CD8-positive, alpha-beta memory T cell (primary cell): Measurements from ENCODE around the gene TPD52L2. TPM values are rescaled to one million over a fixed set of nuclear protein-coding genes. Genes with fewer than 3 reads are reported as not detected.

Experiments
- CTCF ChIA-PET: fragments of 350-600 bp; sonication (Branson Sonifier 250); formaldehyde crosslinking; loops from one replicate; lab custom pipeline; 2021; ENCODE audit warnings: antibody characterized with exemption; lab: Charles Lee
- POLR2A ChIA-PET: fragments of 350-600 bp; sonication (Branson Sonifier 250); formaldehyde crosslinking; loops from one replicate; lab custom pipeline; 2021; ENCODE audit warnings: antibody characterized with exemption; lab: Charles Lee
- DNase-seq, 5 donors: peaks; one replicate each; pipeline versions ENCODE4 v3.0.0 to v3.0.0-alpha.2; 2020 to 2022; ENCODE audit warnings: mixed read lengths in 1 of 5
- H3K27ac ChIP-seq: one replicate; pipeline ENCODE4 v1.7.0; 2013; ENCODE audit warnings: low read depth, mild to moderate bottlenecking, low read length, moderate library complexity
- H3K27me3 ChIP-seq: 2 replicates; pipeline ENCODE4 v1.7.0; 2013; ENCODE audit warnings: low read length, mild to moderate bottlenecking; ENCODE audit not compliant: insufficient read depth, poor library complexity, severe bottlenecking
- H3K36me3 ChIP-seq: 2 replicates; pipeline ENCODE4 v1.7.0; 2013; ENCODE audit warnings: mild to moderate bottlenecking, low read length, moderate library complexity; ENCODE audit not compliant: insufficient read depth
- H3K4me1 ChIP-seq: 2 replicates; pipeline ENCODE4 v1.7.0; 2013; ENCODE audit warnings: mild to moderate bottlenecking, low read length, moderate library complexity; ENCODE audit not compliant: insufficient read depth
- H3K4me3 ChIP-seq: 2 replicates; pipeline ENCODE4 v1.7.0; 2013; ENCODE audit warnings: mild to moderate bottlenecking, low read length
- H3K9me3 ChIP-seq: 2 replicates; pipeline ENCODE4 v1.7.0; 2013; ENCODE audit warnings: mild to moderate bottlenecking, low read length
- H3K27ac Mint-ChIP-seq, 8 donors: one replicate each; pipeline ENCODE4 v1.8.0; 2020 to 2021; ENCODE audit warnings: mixed read lengths in 8 of 8, mild to moderate bottlenecking in 6 of 8, inconsistent platforms in 3 of 8, moderate library complexity in 3 of 8
- H3K27me3 Mint-ChIP-seq, 2 donors: one replicate each; pipeline ENCODE4 v1.8.0; 2020 to 2021; ENCODE audit warnings: mixed read lengths in 2 of 2, mild to moderate bottlenecking in 1 of 2, moderate library complexity in 1 of 2
- H3K36me3 Mint-ChIP-seq, 3 donors: one replicate each; pipeline ENCODE4 v1.8.0; 2020 to 2021; ENCODE audit warnings: mixed read lengths in 3 of 3, inconsistent platforms in 1 of 3, mild to moderate bottlenecking in 1 of 3
- H3K4me1 Mint-ChIP-seq, 3 donors: one replicate each; pipeline ENCODE4 v1.8.0; 2020 to 2021; ENCODE audit warnings: mixed read lengths in 3 of 3, inconsistent platforms in 1 of 3, mild to moderate bottlenecking in 1 of 3
- H3K4me3 Mint-ChIP-seq, 7 donors: one replicate each; pipeline ENCODE4 v1.8.0; 2020 to 2021; ENCODE audit warnings: mixed read lengths in 7 of 7, mild to moderate bottlenecking in 6 of 7, moderate library complexity in 4 of 7, inconsistent platforms in 2 of 7
- H3K9me3 Mint-ChIP-seq, 5 donors: one replicate each; pipeline ENCODE4 v1.8.0; 2020 to 2022; ENCODE audit warnings: mixed read lengths in 5 of 5, mild to moderate bottlenecking in 3 of 5, moderate library complexity in 2 of 5, inconsistent platforms in 1 of 5
- polyA plus RNA-seq: library from polyadenylated mRNA; unstranded; fragments of 300-500 nt; fragmentation: Illumina TruSeq; gene quantifications from one replicate; pipeline ENCODE4 v1.2.3, GENCODE V29; 2021
- total RNA-seq, 2 experiments: library from RNA; stranded (reverse); gene quantifications; one replicate each; pipeline ENCODE4 v1.2.3, GENCODE V29; 2021

The TPD52L2 gene
- total and polyA plus RNA-seq, 3 experiments from 2014 or later = 60.0 to 72.1 (median 64.4) TPM

GRCh38 chr20:63881451-63882226, 16.6 kb downstream of the TPD52L2 start:
- POLR2A ChIA-PET = no interaction called here

GRCh38 chr20:63882257-63883200, 17.5 kb downstream of the TPD52L2 start:
- no peak overlapping the region for H3K27ac ChIP-seq
- Mint-ChIP-seq H3K27ac (peak overlapping the region in 1 of 8 donors; percentile 36), H3K36me3 (peaks cover 0 to 66% (median 3%) of the 10 kb centered on the region in 3 donors), H3K4me1 (peaks cover 0 to 4% (median 0%) of the 10 kb centered on the region in 3 donors), H3K9me3 (no peaks in the 10 kb centered on the region), H3K27me3 (no peaks in the 10 kb centered on the region), H3K4me3 (no peak overlapping the region)
- CTCF ChIA-PET = no interaction called here
- no peak overlapping the region for H3K4me3 ChIP-seq
- DNase-seq = no peak
- no peaks in the 10 kb centered on the region for H3K27me3 ChIP-seq
- POLR2A ChIA-PET = no interaction called here
- H3K4me1 ChIP-seq = no peaks in the 10 kb centered on the region
- peaks cover 24% of the 10 kb centered on the region for H3K36me3 ChIP-seq
- no peaks in the 10 kb centered on the region for H3K9me3 ChIP-seq

More at GRCh38 chr20:63881451-63882226, 16.6 kb downstream of the TPD52L2 start:
- Histone ChIP-seq H3K36me3 (peaks cover 26% of the 10 kb centered on the region), H3K4me1 (no peaks in the 10 kb centered on the region), H3K27me3 (no peaks in the 10 kb centered on the region), H3K27ac (no peak overlapping the region), H3K9me3 (no peaks in the 10 kb centered on the region), H3K4me3 (no peak overlapping the region)
- CTCF ChIA-PET = no interaction called here
- DNase-seq = no peak
- H3K36me3 Mint-ChIP-seq = peaks cover 0 to 62% (median 2%) of the 10 kb centered on the region in 3 donors
- H3K27ac Mint-ChIP-seq = no peak overlapping the region
- no peaks in the 10 kb centered on the region for H3K27me3 Mint-ChIP-seq
- peaks cover 0 to 4% (median 0%) of the 10 kb centered on the region in 3 donors for H3K4me1 Mint-ChIP-seq
- H3K9me3 Mint-ChIP-seq = no peaks in the 10 kb centered on the region
- H3K4me3 Mint-ChIP-seq = no peak overlapping the region

- H3K4me1 Mint-ChIP-seq = peaks cover 0 to 4% (median 0%) of the 10 kb centered on the region in 3 donors
- no peak overlapping the region for H3K27ac Mint-ChIP-seq
- Histone ChIP-seq H3K4me1 (no peaks in the 10 kb centered on the region), H3K9me3 (no peaks in the 10 kb centered on the region), H3K27ac (no peak overlapping the region), H3K4me3 (no peak overlapping the region), H3K36me3 (peaks cover 19% of the 10 kb centered on the region), H3K27me3 (no peaks in the 10 kb centered on the region)
- peaks cover 0 to 66% (median 3%) of the 10 kb centered on the region in 3 donors for H3K36me3 Mint-ChIP-seq
- no peaks in the 10 kb centered on the region for H3K9me3 Mint-ChIP-seq
- ChIA-PET CTCF (no interaction called here), POLR2A (no interaction called here)
- H3K4me3 Mint-ChIP-seq = no peak overlapping the region
- DNase-seq = no peak
- no peaks in the 10 kb centered on the region for H3K27me3 Mint-ChIP-seq
These were observed 18.1 kb downstream of the TPD52L2 start for GRCh38 chr20:63883201-63883593.

- no peaks in the 10 kb centered on the region for H3K9me3 Mint-ChIP-seq
- no peaks in the 10 kb centered on the region for H3K27me3 ChIP-seq
- no peak for DNase-seq
- H3K36me3 Mint-ChIP-seq = peaks cover 0 to 67% (median 2%) of the 10 kb centered on the region in 3 donors
- no peaks in the 10 kb centered on the region for H3K9me3 ChIP-seq
- H3K4me3 ChIP-seq = no peak overlapping the region
- POLR2A ChIA-PET = no interaction called here
- peaks cover 22% of the 10 kb centered on the region for H3K36me3 ChIP-seq
- H3K4me3 Mint-ChIP-seq = no peak overlapping the region
- H3K4me1 Mint-ChIP-seq = peaks cover 0 to 4% (median 0%) of the 10 kb centered on the region in 3 donors
- no peaks in the 10 kb centered on the region for H3K27me3 Mint-ChIP-seq
- H3K27ac Mint-ChIP-seq = no peak overlapping the region
- CTCF ChIA-PET = interaction anchor here (0.6 to 1.1 kb wide), 2 partner anchors 20 to 74 kb away, joined by 3 read pairs; no protein-coding TSS in a partner anchor
- H3K27ac ChIP-seq = no peak overlapping the region
- no peaks in the 10 kb centered on the region for H3K4me1 ChIP-seq
These were observed 19.6 kb downstream of the TPD52L2 start for GRCh38 chr20:63884506-63885263.

GRCh38 chr20:63885264-63886053, 20.4 kb downstream of the TPD52L2 start:
- ChIA-PET CTCF (interaction anchor here (1.1 kb wide), 1 partner anchor 21 kb away, joined by 3 read pairs; no protein-coding TSS in a partner anchor), POLR2A (no interaction called here)
- Histone ChIP-seq H3K36me3 (peaks cover 26% of the 10 kb centered on the region), H3K4me1 (no peaks in the 10 kb centered on the region), H3K27me3 (no peaks in the 10 kb centered on the region), H3K9me3 (no peaks in the 10 kb centered on the region), H3K4me3 (no peak overlapping the region), H3K27ac (no peak overlapping the region)
- no peak for DNase-seq
- H3K27ac Mint-ChIP-seq = no peak overlapping the region
- H3K9me3 Mint-ChIP-seq = no peaks in the 10 kb centered on the region
- peaks cover 0 to 4% (median 0%) of the 10 kb centered on the region in 3 donors for H3K4me1 Mint-ChIP-seq
- no peak overlapping the region for H3K4me3 Mint-ChIP-seq
- no peaks in the 10 kb centered on the region for H3K27me3 Mint-ChIP-seq
- peaks cover 0 to 73% (median 5%) of the 10 kb centered on the region in 3 donors for H3K36me3 Mint-ChIP-seq

- Mint-ChIP-seq H3K36me3 (peaks cover 0 to 78% (median 5%) of the 10 kb centered on the region in 3 donors), H3K27ac (no peak overlapping the region)
These were observed 21.0 kb downstream of the TPD52L2 start for GRCh38 chr20:63886054-63886419.

GRCh38 chr20:63886921-63887320, 21.9 kb downstream of the TPD52L2 start:
- H3K9me3 Mint-ChIP-seq = no peaks in the 10 kb centered on the region
- no peaks in the 10 kb centered on the region for H3K27me3 Mint-ChIP-seq
- DNase-seq = no peak
- peaks cover 0 to 76% (median 5%) of the 10 kb centered on the region in 3 donors for H3K36me3 Mint-ChIP-seq
- H3K27ac Mint-ChIP-seq = no peak overlapping the region
- ChIA-PET POLR2A (interaction anchor here (0.5 to 1.0 kb wide), 2 partner anchors 22 to 34 kb away, joined by 3 to 4 read pairs; partner anchors contain the start of gene TPD52L2), CTCF (no interaction called here)
- H3K4me3 Mint-ChIP-seq = no peak overlapping the region
- H3K4me3 ChIP-seq = no peak overlapping the region
- H3K27me3 ChIP-seq = no peaks in the 10 kb centered on the region
- peaks cover 26% of the 10 kb centered on the region for H3K36me3 ChIP-seq
- H3K27ac ChIP-seq = no peak overlapping the region
- H3K9me3 ChIP-seq = no peaks in the 10 kb centered on the region
- H3K4me1 ChIP-seq = no peaks in the 10 kb centered on the region
- H3K4me1 Mint-ChIP-seq = peaks cover 0 to 4% (median 0%) of the 10 kb centered on the region in 3 donors

More at GRCh38 chr20:63886054-63886419, 21.0 kb downstream of the TPD52L2 start:
- H3K36me3 ChIP-seq = peaks cover 26% of the 10 kb centered on the region
- DNase-seq = no peak
- no peaks in the 10 kb centered on the region for H3K9me3 ChIP-seq
- Mint-ChIP-seq H3K27me3 (no peaks in the 10 kb centered on the region), H3K4me1 (peaks cover 0 to 4% (median 0%) of the 10 kb centered on the region in 3 donors), H3K4me3 (no peak overlapping the region), H3K9me3 (no peaks in the 10 kb centered on the region)
- H3K27ac ChIP-seq = no peak overlapping the region
- H3K4me3 ChIP-seq = no peak overlapping the region
- no peaks in the 10 kb centered on the region for H3K27me3 ChIP-seq
- ChIA-PET POLR2A (no interaction called here), CTCF (no interaction called here)
- no peaks in the 10 kb centered on the region for H3K4me1 ChIP-seq
